HG03575 (cell line): Measurements from ENCODE around the gene TRIM62.

Source experiments
- ATAC-seq: cut with Tn5 transposase; IDR thresholded peaks from one replicate; pipeline ENCODE4 v1.9.1; 2021; ENCODE audit not compliant: unreplicated experiment, insufficient number of reproducible peaks, low FRiP score; ENCODE audit errors: extremely low read depth

The TRIM62 gene

GRCh38 chr1:33181921-33182341, at the start of gene TRIM62:
TSS of gene TRIM62 (minus strand) at chr1:33182043. CDS start at chr1:33181432, 611 bp downstream.
- no peak for ATAC-seq

DNA sequence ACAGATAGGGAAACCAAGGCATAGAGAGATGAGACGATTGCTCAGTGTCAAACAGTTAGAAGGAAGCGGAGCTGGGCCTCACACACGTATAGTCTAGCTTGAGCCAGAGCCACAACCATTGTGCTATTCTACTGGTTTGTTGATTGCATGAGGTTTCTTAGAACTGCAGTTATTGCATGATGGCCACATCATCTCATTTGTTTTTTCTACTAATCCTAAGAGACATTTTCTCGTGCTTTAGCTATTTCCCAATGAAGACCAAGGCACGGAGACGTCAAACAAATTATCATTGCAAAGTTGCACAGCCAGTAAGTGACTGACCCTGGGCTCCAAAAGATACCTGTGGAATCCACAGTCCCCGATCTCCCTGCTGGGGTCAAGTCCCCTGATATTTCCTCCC, 49.3 kb upstream of the TRIM62 start:
- no peak for ATAC-seq

GRCh38 chr1:33228935-33229487, 47.2 kb upstream of the TRIM62 start:
- ATAC-seq: no peak

DNA sequence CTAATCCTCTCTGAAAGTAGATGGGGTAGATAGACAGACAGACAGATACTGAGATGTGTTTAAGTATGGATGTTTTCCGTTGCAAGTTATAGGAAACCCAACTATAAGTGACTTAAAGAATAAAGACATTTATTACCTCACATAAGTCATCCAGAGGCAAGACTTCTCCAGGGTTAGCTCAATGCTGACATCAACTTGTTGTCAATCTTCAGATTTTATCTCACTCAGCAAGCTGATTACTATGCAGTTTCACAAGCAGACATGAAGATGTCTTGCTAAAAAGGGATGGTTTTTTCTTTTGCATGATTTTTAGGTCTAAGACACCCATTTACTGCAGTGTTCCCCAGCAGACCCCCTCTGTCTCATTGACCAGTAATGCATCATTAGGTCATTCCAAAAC, 43.7 kb upstream of the TRIM62 start:
- ATAC-seq: no peak

GRCh38 chr1:33224166-33224707, 42.4 kb upstream of the TRIM62 start:
- ATAC-seq: no peak

GRCh38 chr1:33222381-33222780, 40.5 kb upstream of the TRIM62 start:
- no peak for ATAC-seq

GRCh38 chr1:33221385-33221758, 39.5 kb upstream of the TRIM62 start:
- no peak for ATAC-seq

DNA sequence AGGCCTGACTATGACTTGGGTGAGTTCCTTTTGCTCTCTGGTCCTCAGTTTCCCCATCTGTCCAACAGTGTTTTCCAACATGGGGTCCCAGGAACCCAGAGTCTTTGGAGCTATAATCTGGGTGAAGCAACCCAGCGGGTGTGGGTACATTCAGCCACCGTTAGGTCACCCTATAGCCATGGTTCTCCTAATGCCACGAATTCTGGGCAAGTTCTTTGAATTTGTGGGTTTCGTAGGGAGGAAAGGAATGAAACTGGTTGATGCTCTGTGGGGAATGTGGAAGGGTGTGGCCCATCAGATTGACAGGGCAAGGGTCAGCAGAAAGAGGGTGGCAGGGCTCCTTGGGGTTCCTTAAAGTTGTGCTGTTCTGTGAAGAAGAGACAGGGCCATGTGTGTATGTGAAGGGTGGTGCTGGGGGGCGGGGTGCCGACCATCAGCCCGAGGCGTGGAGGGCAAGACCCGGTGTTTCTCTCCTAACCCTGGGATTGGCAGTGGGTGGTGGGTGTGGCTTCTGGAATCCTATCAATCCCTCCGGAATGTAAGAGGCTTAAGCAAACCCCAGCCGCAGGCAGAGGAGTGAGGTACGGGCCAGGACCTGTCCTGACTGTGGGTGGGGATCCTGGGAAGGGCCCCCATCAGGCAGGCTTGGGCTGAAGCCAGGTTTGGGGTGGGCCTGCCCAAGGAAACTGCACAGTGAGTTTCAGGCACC, 39.0 kb upstream of the TRIM62 start:
- ATAC-seq: no peak

- no peak for ATAC-seq
Measured at GRCh38 chr1:33219886-33220661, 38.2 kb upstream of the TRIM62 start.

- no peak for ATAC-seq
Measured at GRCh38 chr1:33211972-33212371, 30.1 kb upstream of the TRIM62 start.

DNA sequence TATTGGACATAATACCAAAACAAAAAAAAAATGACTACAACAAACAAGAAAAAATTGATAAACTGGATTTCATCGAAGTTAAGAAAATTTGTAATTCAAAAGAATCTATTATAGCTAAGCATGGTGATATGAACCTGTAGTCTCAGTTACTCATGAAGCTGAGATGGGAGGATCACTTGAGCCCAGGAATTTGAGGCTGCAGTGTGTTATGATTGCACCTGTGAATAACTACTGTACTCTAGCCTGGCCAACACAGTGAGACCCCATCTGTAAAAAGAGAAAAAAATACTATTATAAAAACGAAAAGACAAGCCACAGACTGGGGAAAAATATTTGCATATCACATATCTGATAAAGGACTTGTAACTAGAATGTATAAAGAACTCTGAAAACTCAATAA, 24.5 kb upstream of the TRIM62 start:
- ATAC-seq: no peak

- ATAC-seq: no peak
Measured at GRCh38 chr1:33195556-33195955, 13.7 kb upstream of the TRIM62 start.

GRCh38 chr1:33191731-33192275, 10.0 kb upstream of the TRIM62 start:
- ATAC-seq: no peak

- ATAC-seq: no peak
Measured at GRCh38 chr1:33190701-33191100, 8.9 kb upstream of the TRIM62 start.

DNA sequence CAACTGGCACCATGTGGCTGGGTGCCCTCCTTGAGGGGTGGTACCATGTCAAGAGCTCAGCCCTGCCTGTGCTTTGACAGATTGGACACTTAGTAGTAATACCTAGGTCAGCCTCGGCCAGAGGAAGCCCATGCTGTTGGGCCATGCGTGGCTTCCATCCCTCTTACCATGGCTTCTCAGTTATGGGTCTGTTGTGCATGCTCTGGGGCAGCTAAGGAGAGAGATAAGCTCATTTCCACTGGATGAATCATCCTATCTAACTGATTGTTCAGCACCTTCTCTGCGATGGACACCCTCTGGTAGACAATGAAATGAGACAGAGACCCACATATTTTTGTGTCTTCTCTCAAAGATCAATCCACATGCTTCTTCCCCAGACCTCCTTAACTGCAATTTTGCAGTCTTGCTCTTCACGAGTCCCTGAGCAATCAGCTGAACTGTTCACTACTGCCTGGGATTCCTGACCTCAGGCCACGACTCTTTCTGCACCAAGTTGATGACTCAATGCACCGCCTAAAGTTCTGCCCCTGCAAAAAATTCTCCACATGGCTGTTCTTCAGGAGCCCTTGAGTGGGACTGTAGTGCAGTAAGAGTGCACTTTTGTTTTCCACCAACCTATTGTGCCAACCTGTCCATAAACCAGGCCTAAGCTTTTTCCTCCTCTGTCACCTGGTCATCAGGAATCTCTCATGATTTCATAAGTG, 6.9 kb upstream of the TRIM62 start:
- ATAC-seq: no peak

DNA sequence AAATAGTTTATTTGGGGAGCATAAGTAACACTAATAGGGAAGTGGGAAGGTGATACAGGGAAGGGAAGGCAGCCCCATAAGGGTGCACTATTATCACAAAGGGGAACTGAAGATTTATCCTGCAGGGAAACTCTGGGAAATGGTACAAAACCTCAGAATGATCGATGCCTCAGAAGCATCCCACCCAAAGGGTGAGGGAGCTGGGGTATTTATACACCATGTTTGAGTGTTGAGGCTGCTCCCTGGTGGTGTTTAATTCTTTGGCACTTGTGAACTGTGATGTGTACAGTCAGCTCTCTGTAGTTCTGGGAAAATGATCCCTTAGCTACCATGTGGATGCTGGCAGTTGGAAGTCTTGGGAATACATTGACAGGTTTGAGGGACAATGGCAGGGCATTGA, 5.1 kb upstream of the TRIM62 start:
- no peak for ATAC-seq

- no peak for ATAC-seq
Measured at GRCh38 chr1:33185541-33185940, 3.7 kb upstream of the TRIM62 start.

DNA sequence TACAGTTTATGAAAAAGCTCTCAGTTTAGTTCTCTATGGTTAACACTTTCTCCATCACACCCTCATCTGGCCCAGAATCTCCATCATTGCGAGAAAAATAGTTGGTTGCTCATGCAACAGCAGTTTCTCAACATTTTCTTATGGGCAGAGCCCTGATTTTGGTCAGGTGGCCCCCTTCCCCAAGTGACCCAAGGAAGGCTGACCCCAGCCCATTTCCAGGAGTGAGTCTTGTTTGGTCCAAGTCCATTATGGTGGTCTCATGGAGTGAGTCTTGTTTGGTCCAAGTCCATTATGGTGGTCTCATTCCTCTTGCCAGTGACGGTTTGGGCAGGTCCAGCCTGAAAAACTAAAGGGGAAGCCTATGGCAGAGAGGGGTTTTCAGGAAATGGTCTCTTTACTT, 1.5 kb upstream of the TRIM62 start:
- ATAC-seq: no peak

DNA sequence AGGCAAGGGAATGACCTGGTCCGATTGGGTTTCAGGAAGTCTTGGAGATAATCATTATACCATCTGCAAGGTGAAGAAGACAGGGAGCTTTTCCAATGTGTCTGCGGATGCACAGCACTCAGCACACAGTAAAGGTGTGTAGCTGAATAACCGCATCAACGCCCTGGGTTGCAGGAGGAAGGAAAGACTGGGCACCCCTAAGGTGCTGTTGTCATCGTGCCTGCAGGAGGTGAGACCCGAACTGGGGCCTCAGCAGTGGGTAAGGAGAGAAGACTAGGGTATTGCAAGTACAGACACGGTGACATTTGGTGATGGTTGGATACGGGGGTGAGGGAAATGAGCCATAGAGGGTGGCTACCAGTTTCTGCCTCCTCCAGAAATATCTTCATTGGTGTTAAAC, 1.1 kb upstream of the TRIM62 start:
- ATAC-seq: no peak
